GM10266 (cell line): ENCODE measurements around the gene CEP350.

ENCODE experiments used
- DNase-seq: peaks from one replicate; pipeline ENCODE4 v3.0.0; 2012; ENCODE audit errors: extremely low spot score
- TF ChIP-seq, protein P1 (sequence below): IDR thresholded peaks from 2 replicates; pipeline ENCODE4 v1.5.1; 2012; ENCODE audit warnings: mild to moderate bottlenecking, low read depth; ENCODE audit not compliant: control insufficient read depth, insufficient read depth; ENCODE audit errors: missing control alignments

Gene CEP350

DNA sequence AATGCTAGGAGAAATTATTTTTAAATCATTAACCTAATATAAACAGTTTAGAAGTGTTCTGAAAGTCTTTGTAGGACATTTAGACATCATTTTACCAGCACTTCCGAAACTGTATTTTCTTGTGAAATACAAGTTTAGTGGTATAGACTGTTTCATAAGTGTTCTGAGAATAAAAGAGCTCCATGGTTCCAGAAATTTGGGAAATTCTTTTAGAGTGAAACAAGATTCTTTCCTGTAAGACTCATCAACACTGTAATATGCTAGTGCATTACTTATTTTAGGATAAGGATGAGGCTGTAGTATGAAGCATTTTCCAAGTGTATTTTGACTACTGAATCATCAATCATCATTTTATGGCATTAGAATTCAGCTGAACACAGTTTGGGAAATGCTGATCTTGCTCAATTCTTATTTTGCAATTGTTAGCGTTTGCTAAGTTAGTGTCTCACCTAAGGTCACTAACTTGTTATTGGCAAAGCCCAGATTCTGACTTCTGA is 73.4 kb downstream of the CEP350 start:
- DNase-seq, result no peak
- TF ChIP-seq, protein P1, sequence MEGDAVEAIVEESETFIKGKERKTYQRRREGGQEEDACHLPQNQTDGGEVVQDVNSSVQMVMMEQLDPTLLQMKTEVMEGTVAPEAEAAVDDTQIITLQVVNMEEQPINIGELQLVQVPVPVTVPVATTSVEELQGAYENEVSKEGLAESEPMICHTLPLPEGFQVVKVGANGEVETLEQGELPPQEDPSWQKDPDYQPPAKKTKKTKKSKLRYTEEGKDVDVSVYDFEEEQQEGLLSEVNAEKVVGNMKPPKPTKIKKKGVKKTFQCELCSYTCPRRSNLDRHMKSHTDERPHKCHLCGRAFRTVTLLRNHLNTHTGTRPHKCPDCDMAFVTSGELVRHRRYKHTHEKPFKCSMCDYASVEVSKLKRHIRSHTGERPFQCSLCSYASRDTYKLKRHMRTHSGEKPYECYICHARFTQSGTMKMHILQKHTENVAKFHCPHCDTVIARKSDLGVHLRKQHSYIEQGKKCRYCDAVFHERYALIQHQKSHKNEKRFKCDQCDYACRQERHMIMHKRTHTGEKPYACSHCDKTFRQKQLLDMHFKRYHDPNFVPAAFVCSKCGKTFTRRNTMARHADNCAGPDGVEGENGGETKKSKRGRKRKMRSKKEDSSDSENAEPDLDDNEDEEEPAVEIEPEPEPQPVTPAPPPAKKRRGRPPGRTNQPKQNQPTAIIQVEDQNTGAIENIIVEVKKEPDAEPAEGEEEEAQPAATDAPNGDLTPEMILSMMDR, result no peak

DNA sequence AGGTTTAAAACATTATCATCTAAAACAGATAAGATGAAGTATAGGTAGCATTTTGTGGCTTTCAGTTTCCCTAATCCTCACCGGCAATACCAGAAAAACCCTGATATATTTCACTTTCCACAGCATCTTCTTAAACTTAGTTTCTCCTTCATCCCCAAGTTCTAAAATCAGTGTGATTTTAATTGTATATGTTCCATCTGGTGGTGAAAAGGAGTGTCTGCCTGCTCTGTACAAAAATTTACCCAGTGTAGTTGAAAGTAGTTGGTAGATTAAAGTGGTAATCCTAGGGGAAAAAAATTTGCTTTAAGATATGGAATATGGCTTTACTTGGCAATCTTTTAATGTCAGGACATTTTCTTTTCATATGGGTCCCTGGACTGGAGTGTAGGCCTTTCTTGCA is 74.3 kb downstream of the CEP350 start:
- DNase-seq, result no peak
- TF ChIP-seq, protein P1, result peak; percentile 22

DNA sequence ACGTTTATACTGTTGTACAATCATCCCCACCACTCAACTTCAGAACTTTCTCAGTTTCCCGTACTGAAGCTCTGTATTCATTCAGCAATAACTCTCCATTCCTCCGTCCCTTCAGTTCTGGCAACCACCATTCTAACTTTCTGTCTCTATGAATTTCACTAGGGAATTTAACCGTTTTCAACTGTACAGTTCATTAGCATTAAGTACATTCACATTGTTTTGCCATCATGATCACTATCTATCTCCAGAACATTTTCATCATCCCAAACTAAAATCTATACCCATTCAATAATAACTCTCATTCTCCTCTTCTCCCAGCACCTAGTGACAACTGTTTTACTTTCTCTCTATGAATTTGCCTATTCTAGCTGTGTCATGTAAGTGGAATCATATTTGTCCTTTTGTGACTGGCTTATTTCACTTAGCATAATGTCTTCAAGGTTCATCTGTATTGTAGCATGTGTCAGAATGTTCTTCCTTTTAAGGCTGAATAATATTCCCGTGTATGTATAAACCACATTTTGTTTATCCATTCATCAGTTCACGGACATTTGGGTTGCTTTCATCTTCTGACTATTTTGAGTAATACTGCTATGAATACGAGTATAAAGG is 75.0 kb downstream of the CEP350 start:
- DNase-seq, result no peak
- TF ChIP-seq, protein P1, result no peak

GRCh38 chr1:180031664-180032063 is 77.1 kb downstream of the CEP350 start:
- TF ChIP-seq, protein P1, result no peak
- DNase-seq, result no peak

- DNase-seq, result no peak
- TF ChIP-seq, protein P1, result no peak
These were observed 78.8 kb downstream of the CEP350 start for GRCh38 chr1:180033390-180033789.

DNA sequence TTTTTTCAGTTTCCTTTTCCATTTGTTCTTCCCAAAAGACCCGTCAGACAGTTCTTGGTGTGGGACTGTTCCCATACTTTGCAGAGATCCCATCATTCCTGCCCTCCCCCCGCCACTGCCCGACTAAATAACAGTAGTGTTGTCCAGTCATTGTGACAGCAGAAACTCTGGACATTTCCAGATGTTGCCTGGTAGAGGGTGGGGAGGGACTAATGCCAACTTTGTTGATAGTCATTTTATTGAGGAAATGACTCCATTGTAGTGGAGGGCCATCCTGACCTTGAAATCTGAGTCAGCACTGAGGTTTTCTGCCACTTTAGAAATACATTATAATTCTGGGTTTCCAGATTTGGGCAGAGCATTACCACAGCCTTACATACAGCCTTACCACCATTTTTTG is 85.4 kb downstream of the CEP350 start:
- DNase-seq, result no peak
- TF ChIP-seq, protein P1, result no peak

GRCh38 chr1:180041582-180041981 is 87.0 kb downstream of the CEP350 start:
- no peak for DNase-seq

More at GRCh38 chr1:180041582-180041981, 87.0 kb downstream of the CEP350 start:
- TF ChIP-seq, protein P1, result no peak
